EH (cell line): ENCODE measurements around the gene ATP5IF1.

Experiments used
- DNase-seq: peaks from one replicate; pipeline ENCODE4 v3.0.0-alpha.2; 2015; ENCODE audit warnings: low read depth

The ATP5IF1 gene

GRCh38 chr1:28236656-28237322 lies 865 bp downstream of the ATP5IF1 start:
- DNase-seq: no peak

DNA sequence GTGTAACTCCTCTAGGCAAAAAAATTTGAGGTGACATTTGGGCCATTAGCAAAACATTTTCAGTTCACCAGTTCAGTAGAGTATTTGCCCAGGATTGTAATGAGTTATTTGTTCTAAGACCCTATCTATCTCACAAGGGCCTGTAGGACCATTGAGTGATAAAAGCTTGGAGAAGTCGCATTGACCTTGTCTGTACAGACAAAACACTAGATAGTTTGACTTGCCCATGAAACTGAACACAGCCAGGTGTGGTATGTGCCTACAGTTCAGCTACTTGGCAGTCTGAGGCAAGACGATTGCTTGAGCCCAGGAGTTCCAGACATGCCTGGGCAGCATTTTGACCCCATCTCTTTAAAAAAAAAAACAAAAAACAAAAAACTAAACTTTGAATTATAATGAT lies 3.1 kb downstream of the ATP5IF1 start:
- DNase-seq: no peak

GRCh38 chr1:28240024-28240423 lies 4.1 kb downstream of the ATP5IF1 start:
- no peak for DNase-seq

- DNase-seq: no peak
Observed at GRCh38 chr1:28241638-28242241, 5.8 kb downstream of the ATP5IF1 start.

GRCh38 chr1:28243685-28244311 lies 7.9 kb downstream of the ATP5IF1 start:
- DNase-seq: no peak

DNA sequence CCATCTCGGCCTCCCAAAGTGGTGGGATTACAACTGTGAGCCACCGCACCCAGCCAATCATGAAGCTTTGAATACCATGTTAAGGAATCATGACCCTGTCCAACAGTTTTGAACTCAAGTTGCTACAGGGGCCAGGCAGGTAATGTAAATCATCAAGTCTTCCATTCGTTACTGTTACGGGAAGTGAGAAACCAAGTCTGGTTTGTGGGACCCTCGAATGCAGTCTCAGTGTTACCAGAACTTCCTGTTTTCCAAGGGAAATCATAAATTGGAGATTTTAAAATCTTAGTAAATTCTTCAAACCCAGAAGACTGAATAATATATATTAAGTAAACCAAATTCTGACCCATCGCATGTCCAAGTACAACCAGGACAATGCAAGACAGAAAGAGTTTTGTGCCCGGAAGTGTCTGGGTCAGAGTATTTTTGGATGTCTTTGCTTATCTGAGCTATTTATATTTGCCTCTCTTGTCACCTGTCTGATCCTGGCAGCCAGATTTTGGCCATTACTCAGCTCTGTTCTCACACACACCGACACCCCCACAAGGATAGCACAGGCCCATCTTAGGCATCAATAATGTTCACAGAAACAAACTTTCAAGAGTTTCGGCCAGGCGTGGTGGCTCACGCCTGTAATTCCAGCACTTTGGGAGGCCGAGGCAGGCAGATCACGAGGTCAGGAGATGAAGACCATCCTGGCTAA lies 8.8 kb downstream of the ATP5IF1 start:
- no peak for DNase-seq

- peak; percentile 13 for DNase-seq
Observed at GRCh38 chr1:28246427-28246832, 10.5 kb downstream of the ATP5IF1 start.

GRCh38 chr1:28247612-28248272 lies 11.8 kb downstream of the ATP5IF1 start:
- DNase-seq: no peak

GRCh38 chr1:28248273-28249012 lies 12.5 kb downstream of the ATP5IF1 start:
- DNase-seq: peak; percentile 82

GRCh38 chr1:28249013-28249865 lies 13.3 kb downstream of the ATP5IF1 start:
- DNase-seq: peak; percentile 83

GRCh38 chr1:28249866-28250295 lies 14.0 kb downstream of the ATP5IF1 start:
- DNase-seq: no peak

GRCh38 chr1:28256197-28256827 lies 20.4 kb downstream of the ATP5IF1 start:
- DNase-seq: no peak

DNA sequence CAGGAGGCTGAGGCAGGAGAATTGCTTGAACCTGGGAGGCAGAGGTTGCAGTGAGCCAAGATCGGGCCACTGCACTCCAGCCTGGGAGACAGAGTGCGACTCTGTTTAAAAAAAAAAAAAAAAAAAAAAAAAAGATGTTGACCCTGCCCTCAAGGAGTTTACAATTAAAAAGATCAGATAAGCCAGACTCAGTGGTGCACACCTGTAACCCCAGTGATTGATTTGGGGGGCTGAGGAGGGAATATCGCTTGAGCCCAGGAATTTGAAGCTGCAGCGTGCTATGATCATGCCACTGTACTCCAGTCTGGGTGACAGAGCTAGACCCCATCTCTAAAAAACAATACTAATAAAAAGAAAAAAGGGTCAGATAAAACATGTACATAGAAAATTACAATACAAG lies 21.8 kb downstream of the ATP5IF1 start:
- no peak for DNase-seq

DNA sequence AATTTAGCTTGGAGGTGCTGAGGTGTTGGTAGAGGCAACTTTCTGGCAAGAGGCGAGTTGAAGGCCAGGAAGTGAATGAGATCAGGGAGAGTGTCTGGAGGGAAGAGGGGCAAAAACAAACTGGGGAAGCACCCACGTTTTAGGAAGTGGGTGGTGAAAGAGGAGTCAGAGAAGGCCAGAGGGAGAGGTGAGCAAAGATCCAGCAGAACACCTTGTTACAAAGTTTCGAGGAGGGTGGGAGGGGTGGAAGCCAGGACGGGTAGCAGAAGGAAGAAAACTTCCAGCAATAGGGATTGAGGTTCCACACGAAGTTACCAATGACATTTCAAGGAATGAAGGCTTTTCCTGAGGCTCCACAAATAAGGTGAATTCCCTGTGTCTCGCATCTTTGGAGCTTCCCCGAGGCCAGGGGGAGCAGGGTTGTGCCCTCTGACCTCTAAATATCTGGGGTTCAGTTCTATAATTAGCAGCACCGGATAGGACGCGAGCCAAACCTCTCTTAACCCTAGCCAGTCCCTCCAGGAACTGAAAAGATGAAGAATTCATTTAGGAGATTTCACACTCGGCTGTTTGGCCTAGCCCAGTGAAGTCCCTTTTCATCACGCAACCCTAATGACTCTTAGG lies 22.8 kb downstream of the ATP5IF1 start:
- DNase-seq: peak; percentile 48

GRCh38 chr1:28259252-28259933 lies 23.5 kb downstream of the ATP5IF1 start, which contains the start of gene SESN2:
Gene SESN2 (plus strand): TSS chr1:28259518. CDS start chr1:28259848, 330 bp downstream.
- DNase-seq: peak; percentile 99

DNA sequence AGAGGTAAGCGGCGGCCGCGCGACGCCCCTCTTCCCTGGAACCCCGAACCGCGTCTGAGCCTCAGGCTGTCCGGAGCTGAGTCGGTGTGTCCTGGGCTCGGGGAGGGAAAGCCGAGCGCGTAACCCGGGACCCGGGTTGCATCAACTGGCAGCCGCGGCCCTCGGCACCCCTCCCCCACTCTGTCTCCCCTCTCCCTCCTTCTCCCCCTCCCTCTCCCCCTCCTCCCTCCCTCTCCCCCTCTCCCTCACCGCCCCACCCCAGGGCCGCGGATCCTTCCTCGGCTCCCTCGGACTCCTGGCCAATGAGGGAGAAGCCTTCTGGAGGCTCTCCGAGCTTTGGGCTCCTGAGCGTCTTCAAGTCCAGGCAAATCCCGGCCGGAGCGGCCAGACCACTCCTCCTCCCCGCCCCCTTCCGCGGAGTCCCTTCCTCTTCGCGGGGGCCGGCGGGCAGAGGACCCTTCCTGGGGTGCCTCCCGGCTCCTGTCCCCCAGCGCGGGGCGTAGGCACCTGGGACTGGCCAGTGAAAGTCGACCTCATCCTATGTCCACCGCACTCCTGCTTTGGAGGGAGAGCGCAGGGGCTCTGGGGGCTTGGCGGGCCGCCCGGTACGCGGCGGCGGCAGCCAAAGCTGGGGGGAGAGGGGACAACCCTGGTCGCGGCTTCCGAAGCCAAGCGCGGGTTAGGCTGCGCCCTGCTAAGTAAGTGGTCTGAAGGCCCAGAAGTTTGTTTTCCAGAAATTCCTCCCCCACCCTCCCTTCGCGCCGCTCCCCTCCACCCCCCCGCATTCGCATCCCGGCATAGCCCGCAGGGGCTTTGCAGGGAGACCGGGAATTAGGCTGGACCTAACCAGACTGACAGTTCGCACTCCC lies 24.2 kb downstream of the ATP5IF1 start:
- DNase-seq: peak; percentile 91

GRCh38 chr1:28260803-28261174 lies 24.9 kb downstream of the ATP5IF1 start:
- DNase-seq: no peak

DNA sequence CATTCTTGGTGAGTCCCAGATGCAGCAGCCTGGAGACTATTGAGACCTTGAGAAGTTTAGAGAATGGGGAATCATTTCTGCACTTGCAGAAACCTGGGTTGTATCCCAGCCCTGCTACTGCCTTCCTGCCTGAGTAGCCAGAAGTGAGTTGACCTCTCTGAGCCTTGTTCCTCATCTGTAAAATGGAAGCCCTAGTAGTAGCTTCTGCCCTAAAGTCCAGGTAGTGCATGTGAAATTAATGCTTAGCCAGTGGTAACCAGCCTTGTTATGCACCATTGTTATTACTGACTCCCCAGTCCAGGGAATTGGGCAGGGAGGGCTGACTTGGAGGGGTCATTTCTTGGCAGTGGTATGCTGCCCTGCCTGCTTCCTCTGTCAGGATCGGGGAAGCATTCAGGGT lies 29.0 kb downstream of the ATP5IF1 start:
- no peak for DNase-seq
